Neural cell (in vitro differentiated cells): ENCODE results near the gene DSCAML1. TPM values are rescaled to one million over a fixed set of nuclear protein-coding genes. Genes with fewer than 3 reads are reported as not detected.

Experiments used
- H2AFZ ChIP-seq: fragments of 200-600, 300-800 bp; sonication (generic), shearing (Covaris generic); 2 replicates; pipeline ENCODE4 v1.6.0; 2014; ENCODE audit warnings: low read depth, mild to moderate bottlenecking, antibody characterized with exemption, low read length, moderate library complexity
- H3F3A ChIP-seq: fragments of 200-600 bp; shearing (Covaris generic); 2 replicates; pipeline ENCODE4 v1.6.1; 2016; ENCODE audit warnings: mild to moderate bottlenecking, moderate library complexity, mixed read lengths, antibody characterized with exemption, low read length; ENCODE audit not compliant: insufficient read depth, poor library complexity, severe bottlenecking
- H3K27ac ChIP-seq: fragments of 200-600, 300-800 bp; sonication (generic), shearing (Covaris generic); 2 replicates; pipeline ENCODE4 v1.5.1; 2014; ENCODE audit warnings: mild to moderate bottlenecking, low read length, moderate library complexity
- H3K27me3 ChIP-seq: fragments of 300-800, 200-600 bp; sonication (generic), shearing (Covaris generic); 2 replicates; pipeline ENCODE4 v1.6.0; 2014; ENCODE audit warnings: mild to moderate bottlenecking, low read depth, low read length, moderate library complexity; ENCODE audit not compliant: insufficient read depth
- H3K36me3 ChIP-seq: fragments of 300-800, 200-600 bp; sonication (generic), shearing (Covaris generic); 2 replicates; pipeline ENCODE4 v1.5.1; 2014; ENCODE audit warnings: mild to moderate bottlenecking, antibody characterized with exemption, low read length, moderate library complexity; ENCODE audit not compliant: insufficient read depth
- H3K4me2 ChIP-seq: fragments of 300-800, 200-600 bp; sonication (generic), shearing (Covaris generic); 2 replicates; pipeline ENCODE4 v1.6.0; 2014; ENCODE audit warnings: mild to moderate bottlenecking, low read length
- H3K4me3 ChIP-seq: fragments of 300-800, 200-600 bp; sonication (generic), shearing (Covaris generic); 2 replicates; pipeline ENCODE4 v1.5.1; 2014; ENCODE audit warnings: mild to moderate bottlenecking, low read length, moderate library complexity
- H3K79me2 ChIP-seq: fragments of 200-600 bp; shearing (Covaris generic); replicated peaks from 2 replicates; pipeline ENCODE4 v1.6.0; 2014; ENCODE audit warnings: mild to moderate bottlenecking, low read length, moderate library complexity; ENCODE audit not compliant: insufficient read depth
- H3K9ac ChIP-seq: fragments of 300-800, 200-600 bp; sonication (generic), shearing (Covaris generic); 2 replicates; pipeline ENCODE4 v1.6.1; 2016; ENCODE audit warnings: mild to moderate bottlenecking, low read length, mixed read lengths
- H3K9me2 ChIP-seq: fragments of 200-600 bp; shearing (Covaris generic); 2 replicates; pipeline ENCODE4 v1.6.1; 2016; ENCODE audit warnings: mild to moderate bottlenecking, low read length, mixed read lengths; ENCODE audit not compliant: insufficient read depth
- H3K9me3 ChIP-seq: fragments of 200-600, 300-800 bp; sonication (generic), shearing (Covaris generic); 2 replicates; pipeline ENCODE4 v1.6.1; 2016; ENCODE audit warnings: mild to moderate bottlenecking, mixed run types, low read length, moderate library complexity, mixed read lengths
- H4K20me1 ChIP-seq: fragments of 200-600 bp; shearing (Covaris generic); 2 replicates; pipeline ENCODE4 v1.6.1; 2016; ENCODE audit warnings: mild to moderate bottlenecking, mixed run types; ENCODE audit not compliant: insufficient read depth
- EP300 ChIP-seq: fragments of 450-650 bp; conservative IDR thresholded peaks from 2 replicates; pipeline ENCODE4 v1.6.1; 2014; ENCODE audit warnings: antibody characterized with exemption, mild to moderate bottlenecking, moderate library complexity; ENCODE audit not compliant: poor library complexity, severe bottlenecking
- EZH2 ChIP-seq: fragments of 200-600, 300-800 bp; shearing (Covaris generic), sonication (generic); IDR thresholded peaks from 2 replicates; pipeline ENCODE4 v1.6.1; 2014; ENCODE audit warnings: antibody characterized with exemption, low read length, borderline replicate concordance, mild to moderate bottlenecking; ENCODE audit not compliant: insufficient read depth, poor library complexity, severe bottlenecking
- MXI1 ChIP-seq: fragments of 450-650 bp; conservative IDR thresholded peaks from 2 replicates; pipeline ENCODE4 v1.6.1; 2014; ENCODE audit warnings: antibody characterized with exemption, mild to moderate bottlenecking; ENCODE audit not compliant: poor library complexity, severe bottlenecking
- POLR2AphosphoS5 ChIP-seq: IDR thresholded peaks from 2 replicates; pipeline ENCODE4 v1.6.1; 2012
- RAD21 ChIP-seq: fragments of 450-650 bp; conservative IDR thresholded peaks from 2 replicates; pipeline ENCODE4 v1.6.1; 2014; ENCODE audit warnings: antibody characterized with exemption, mild to moderate bottlenecking, moderate library complexity
- SMC3 ChIP-seq: fragments of 450-650 bp; conservative IDR thresholded peaks from 2 replicates; pipeline ENCODE4 v1.6.1; 2014; ENCODE audit warnings: antibody characterized with exemption, mild to moderate bottlenecking, moderate library complexity; ENCODE audit not compliant: poor library complexity
- TAF1 ChIP-seq: IDR thresholded peaks from 2 replicates; pipeline ENCODE4 v1.6.1; 2012; ENCODE audit warnings: low read depth
- polyA plus RNA-seq: library from polyadenylated mRNA; depleted of rRNA; stranded (reverse); fragments of >200 nt; gene quantifications from 2 replicates; pipeline ENCODE4 v1.2.3, GENCODE V29; 2014
- TF ChIP-seq, protein P1 (sequence below): IDR thresholded peaks from 2 replicates; pipeline ENCODE4 v1.6.1; 2012; ENCODE audit warnings: borderline replicate concordance
- TF ChIP-seq, protein P2 (sequence below): fragments of 450-650 bp; IDR thresholded peaks from 2 replicates; pipeline ENCODE4 v1.5.1; 2014; ENCODE audit warnings: antibody characterized with exemption, mild to moderate bottlenecking, moderate library complexity; ENCODE audit not compliant: poor library complexity, severe bottlenecking

The DSCAML1 gene
- polyA plus RNA-seq, 1 donor from 2014 or later = 1.3 TPM

DNA sequence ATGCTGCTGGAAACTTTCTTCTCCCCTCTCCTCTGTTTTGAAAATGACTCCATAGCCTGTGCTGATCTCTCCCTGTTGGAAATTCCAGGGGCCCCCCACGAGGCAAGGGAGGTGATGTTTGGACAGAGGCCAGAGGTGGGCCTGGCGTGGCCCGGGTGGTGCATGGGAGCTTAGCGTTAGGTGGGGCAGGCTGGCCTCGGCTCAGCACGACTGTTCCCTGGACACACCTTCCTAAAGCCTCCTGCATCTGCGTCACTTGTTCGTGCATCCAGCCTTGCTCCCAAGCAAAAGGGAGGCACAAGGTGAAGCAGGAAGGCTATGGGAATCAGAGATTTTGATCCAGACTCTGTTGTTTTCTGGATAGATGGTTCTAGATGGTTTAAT is 334.2 kb downstream of the DSCAML1 start:
- Histone ChIP-seq H3K79me2 (no peaks in the 10 kb centered on the region), H3K4me2 (no peak overlapping the region), H2AFZ (no peak overlapping the region), H4K20me1 (no peaks in the 10 kb centered on the region), H3K36me3 (no peaks in the 10 kb centered on the region), H3K27me3 (no peaks in the 10 kb centered on the region), H3K9me3 (no peaks in the 10 kb centered on the region), H3K9ac (no peak overlapping the region), H3K27ac (no peak overlapping the region), H3K4me3 (no peak overlapping the region), H3F3A (no peaks in the 10 kb centered on the region), H3K9me2 (no peaks in the 10 kb centered on the region)
- TF ChIP-seq, protein P1, sequence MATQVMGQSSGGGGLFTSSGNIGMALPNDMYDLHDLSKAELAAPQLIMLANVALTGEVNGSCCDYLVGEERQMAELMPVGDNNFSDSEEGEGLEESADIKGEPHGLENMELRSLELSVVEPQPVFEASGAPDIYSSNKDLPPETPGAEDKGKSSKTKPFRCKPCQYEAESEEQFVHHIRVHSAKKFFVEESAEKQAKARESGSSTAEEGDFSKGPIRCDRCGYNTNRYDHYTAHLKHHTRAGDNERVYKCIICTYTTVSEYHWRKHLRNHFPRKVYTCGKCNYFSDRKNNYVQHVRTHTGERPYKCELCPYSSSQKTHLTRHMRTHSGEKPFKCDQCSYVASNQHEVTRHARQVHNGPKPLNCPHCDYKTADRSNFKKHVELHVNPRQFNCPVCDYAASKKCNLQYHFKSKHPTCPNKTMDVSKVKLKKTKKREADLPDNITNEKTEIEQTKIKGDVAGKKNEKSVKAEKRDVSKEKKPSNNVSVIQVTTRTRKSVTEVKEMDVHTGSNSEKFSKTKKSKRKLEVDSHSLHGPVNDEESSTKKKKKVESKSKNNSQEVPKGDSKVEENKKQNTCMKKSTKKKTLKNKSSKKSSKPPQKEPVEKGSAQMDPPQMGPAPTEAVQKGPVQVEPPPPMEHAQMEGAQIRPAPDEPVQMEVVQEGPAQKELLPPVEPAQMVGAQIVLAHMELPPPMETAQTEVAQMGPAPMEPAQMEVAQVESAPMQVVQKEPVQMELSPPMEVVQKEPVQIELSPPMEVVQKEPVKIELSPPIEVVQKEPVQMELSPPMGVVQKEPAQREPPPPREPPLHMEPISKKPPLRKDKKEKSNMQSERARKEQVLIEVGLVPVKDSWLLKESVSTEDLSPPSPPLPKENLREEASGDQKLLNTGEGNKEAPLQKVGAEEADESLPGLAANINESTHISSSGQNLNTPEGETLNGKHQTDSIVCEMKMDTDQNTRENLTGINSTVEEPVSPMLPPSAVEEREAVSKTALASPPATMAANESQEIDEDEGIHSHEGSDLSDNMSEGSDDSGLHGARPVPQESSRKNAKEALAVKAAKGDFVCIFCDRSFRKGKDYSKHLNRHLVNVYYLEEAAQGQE = no peak
- TF ChIP-seq POLR2AphosphoS5 (no peak), SMC3 (no peak), EP300 (no peak), EZH2 (no peak), MXI1 (no peak), TAF1 (no peak), RAD21 (no peak)
- TF ChIP-seq, protein P2, sequence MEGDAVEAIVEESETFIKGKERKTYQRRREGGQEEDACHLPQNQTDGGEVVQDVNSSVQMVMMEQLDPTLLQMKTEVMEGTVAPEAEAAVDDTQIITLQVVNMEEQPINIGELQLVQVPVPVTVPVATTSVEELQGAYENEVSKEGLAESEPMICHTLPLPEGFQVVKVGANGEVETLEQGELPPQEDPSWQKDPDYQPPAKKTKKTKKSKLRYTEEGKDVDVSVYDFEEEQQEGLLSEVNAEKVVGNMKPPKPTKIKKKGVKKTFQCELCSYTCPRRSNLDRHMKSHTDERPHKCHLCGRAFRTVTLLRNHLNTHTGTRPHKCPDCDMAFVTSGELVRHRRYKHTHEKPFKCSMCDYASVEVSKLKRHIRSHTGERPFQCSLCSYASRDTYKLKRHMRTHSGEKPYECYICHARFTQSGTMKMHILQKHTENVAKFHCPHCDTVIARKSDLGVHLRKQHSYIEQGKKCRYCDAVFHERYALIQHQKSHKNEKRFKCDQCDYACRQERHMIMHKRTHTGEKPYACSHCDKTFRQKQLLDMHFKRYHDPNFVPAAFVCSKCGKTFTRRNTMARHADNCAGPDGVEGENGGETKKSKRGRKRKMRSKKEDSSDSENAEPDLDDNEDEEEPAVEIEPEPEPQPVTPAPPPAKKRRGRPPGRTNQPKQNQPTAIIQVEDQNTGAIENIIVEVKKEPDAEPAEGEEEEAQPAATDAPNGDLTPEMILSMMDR = no peak

DNA sequence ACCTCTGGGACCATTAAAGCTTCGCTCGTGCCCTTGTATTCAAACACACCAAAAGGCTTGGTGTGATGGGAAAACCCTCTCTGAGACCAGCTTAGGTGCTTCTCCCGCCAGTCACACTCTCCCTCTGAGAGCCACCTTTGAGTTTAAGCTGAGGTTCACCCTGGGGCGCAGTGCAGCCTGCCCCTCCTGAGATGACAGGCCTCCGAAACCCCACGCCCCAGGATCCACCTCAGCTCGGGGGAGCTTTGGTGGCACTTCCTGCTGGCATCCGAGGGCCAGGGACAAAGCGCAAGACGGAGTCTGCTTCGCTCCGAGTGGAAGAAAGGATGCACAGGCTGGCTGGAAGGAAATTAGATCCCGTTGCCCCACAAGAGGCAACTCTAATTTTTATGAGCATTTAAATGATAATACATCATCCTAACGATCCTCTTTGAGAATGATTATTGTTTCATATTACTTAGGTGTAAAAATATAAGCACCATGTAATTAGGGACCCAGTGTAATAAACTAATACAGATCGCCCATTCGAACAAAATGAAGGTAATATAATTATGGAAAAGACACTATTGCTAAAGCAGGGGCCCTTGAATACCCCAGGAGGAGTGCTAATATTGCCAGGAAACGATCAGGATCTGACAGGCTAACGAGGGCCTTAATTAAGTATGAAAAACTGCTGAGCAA is 334.7 kb downstream of the DSCAML1 start:
- no peak overlapping the region for H2AFZ ChIP-seq
- H3K9ac ChIP-seq = no peak overlapping the region
- no peaks in the 10 kb centered on the region for H3F3A ChIP-seq
- H3K4me2 ChIP-seq = no peak overlapping the region
- no peak overlapping the region for H3K27ac ChIP-seq
- H3K9me3 ChIP-seq = no peaks in the 10 kb centered on the region
- H4K20me1 ChIP-seq = no peaks in the 10 kb centered on the region
- H3K4me3 ChIP-seq = no peak overlapping the region
- H3K27me3 ChIP-seq = no peaks in the 10 kb centered on the region
- H3K36me3 ChIP-seq = no peaks in the 10 kb centered on the region
- TF ChIP-seq, protein P1 = no peak
- TF ChIP-seq SMC3 = no peak
- TF ChIP-seq, protein P2 = no peak
- no peak for TF ChIP-seq POLR2AphosphoS5
- no peak for TF ChIP-seq RAD21
- TF ChIP-seq MXI1 = no peak
- TF ChIP-seq EZH2 = no peak
- no peak for TF ChIP-seq TAF1
- no peak for TF ChIP-seq EP300
- H3K9me2 ChIP-seq = no peaks in the 10 kb centered on the region
- no peaks in the 10 kb centered on the region for H3K79me2 ChIP-seq
